C4-2B (cell line): ENCODE results near the gene RNF34.

Experiments
- ZFX ChIP-seq: fragments of 450-650 bp; IDR thresholded peaks from 2 replicates; pipeline ENCODE4 v1.6.1; 2017
- TF ChIP-seq, protein P1 (sequence below): fragments of 450-650 bp; conservative IDR thresholded peaks from 2 replicates; pipeline ENCODE4 v1.5.1; 2017; ENCODE audit warnings: mild to moderate bottlenecking

DNA sequence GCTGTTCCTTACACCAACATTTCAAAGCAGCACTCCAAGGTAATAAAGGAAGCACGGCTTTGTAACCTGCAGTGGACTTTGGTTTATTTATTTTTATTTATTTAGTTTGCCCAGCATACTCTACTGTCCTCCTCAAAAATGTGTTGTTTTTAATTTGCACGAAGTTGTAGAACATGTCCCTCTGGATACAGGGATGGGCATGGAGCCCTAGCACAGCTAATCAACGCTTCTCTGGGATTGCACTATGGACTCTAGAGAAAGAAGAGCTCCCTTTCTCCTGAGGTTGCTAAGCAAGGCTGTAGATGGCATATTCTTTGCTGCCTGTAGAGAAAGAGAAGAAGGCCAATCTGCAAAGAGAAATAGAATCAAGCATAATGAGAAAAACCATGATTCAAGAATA lies 41.8 kb upstream of the RNF34 start:
- TF ChIP-seq, protein P1, sequence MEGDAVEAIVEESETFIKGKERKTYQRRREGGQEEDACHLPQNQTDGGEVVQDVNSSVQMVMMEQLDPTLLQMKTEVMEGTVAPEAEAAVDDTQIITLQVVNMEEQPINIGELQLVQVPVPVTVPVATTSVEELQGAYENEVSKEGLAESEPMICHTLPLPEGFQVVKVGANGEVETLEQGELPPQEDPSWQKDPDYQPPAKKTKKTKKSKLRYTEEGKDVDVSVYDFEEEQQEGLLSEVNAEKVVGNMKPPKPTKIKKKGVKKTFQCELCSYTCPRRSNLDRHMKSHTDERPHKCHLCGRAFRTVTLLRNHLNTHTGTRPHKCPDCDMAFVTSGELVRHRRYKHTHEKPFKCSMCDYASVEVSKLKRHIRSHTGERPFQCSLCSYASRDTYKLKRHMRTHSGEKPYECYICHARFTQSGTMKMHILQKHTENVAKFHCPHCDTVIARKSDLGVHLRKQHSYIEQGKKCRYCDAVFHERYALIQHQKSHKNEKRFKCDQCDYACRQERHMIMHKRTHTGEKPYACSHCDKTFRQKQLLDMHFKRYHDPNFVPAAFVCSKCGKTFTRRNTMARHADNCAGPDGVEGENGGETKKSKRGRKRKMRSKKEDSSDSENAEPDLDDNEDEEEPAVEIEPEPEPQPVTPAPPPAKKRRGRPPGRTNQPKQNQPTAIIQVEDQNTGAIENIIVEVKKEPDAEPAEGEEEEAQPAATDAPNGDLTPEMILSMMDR, result no peak
- no peak for TF ChIP-seq ZFX
